HG03103 (cell line): ENCODE measurements around the gene PTPRN2.
"Not testable (repeated sequence)": the region's sequence is repeated elsewhere in the genome, so short reads cannot be mapped to it uniquely, and the experiment has no call there.

ENCODE experiments used
- ATAC-seq: cut with Tn5 transposase; IDR thresholded peaks from one replicate; pipeline ENCODE4 v1.9.1; 2021; ENCODE audit warnings: low read depth; ENCODE audit not compliant: unreplicated experiment

The PTPRN2 gene

GRCh38 chr7:157898802-157899505 is 688.7 kb downstream of the PTPRN2 start:
- no peak for ATAC-seq

GRCh38 chr7:157898261-157898660 is 689.4 kb downstream of the PTPRN2 start:
- ATAC-seq = no peak

GRCh38 chr7:157897681-157898080 is 689.9 kb downstream of the PTPRN2 start:
- ATAC-seq = no peak

GRCh38 chr7:157896774-157897555 is 690.7 kb downstream of the PTPRN2 start:
- ATAC-seq = no peak

- not testable (repeated sequence) for ATAC-seq
Observed at GRCh38 chr7:157896376-157896675, 691.3 kb downstream of the PTPRN2 start.

GRCh38 chr7:157895520-157896375 is 691.9 kb downstream of the PTPRN2 start:
- ATAC-seq = no peak

GRCh38 chr7:157895098-157895497 is 692.5 kb downstream of the PTPRN2 start:
- not testable (repeated sequence) for ATAC-seq

- ATAC-seq = no peak
Observed at GRCh38 chr7:157893535-157894044, 694.0 kb downstream of the PTPRN2 start.

- no peak for ATAC-seq
Observed at GRCh38 chr7:157892751-157893523, 694.7 kb downstream of the PTPRN2 start.

- ATAC-seq = no peak
Observed at GRCh38 chr7:157890921-157891401, 696.7 kb downstream of the PTPRN2 start.

- no peak for ATAC-seq
Observed at GRCh38 chr7:157889480-157889879, 698.1 kb downstream of the PTPRN2 start.

- no peak for ATAC-seq
Observed at GRCh38 chr7:157888579-157888978, 699.0 kb downstream of the PTPRN2 start.

GRCh38 chr7:157887400-157887799 is 700.2 kb downstream of the PTPRN2 start:
- no peak for ATAC-seq

GRCh38 chr7:157886711-157887110 is 700.9 kb downstream of the PTPRN2 start:
- no peak for ATAC-seq

GRCh38 chr7:157886266-157886665 is 701.4 kb downstream of the PTPRN2 start:
- no peak for ATAC-seq

GRCh38 chr7:157885140-157885539 is 702.5 kb downstream of the PTPRN2 start:
- no peak for ATAC-seq

GRCh38 chr7:157884461-157885062 is 703.1 kb downstream of the PTPRN2 start:
- ATAC-seq = no peak

- no peak for ATAC-seq
Observed at GRCh38 chr7:157881048-157881771, 706.4 kb downstream of the PTPRN2 start.

- ATAC-seq = no peak
Observed at GRCh38 chr7:157879391-157879790, 708.2 kb downstream of the PTPRN2 start.
